Loucy (cell line): ENCODE data around the gene CACNA2D3.

Experiments
- H2AFZ ChIP-seq: fragments of 200-600 bp; sonication (generic); 2 replicates; pipeline ENCODE4 v1.6.0; 2016; ENCODE audit warnings: antibody characterized with exemption, mild to moderate bottlenecking, low read length, moderate library complexity
- H3F3A ChIP-seq: fragments of 200-600 bp; 2 replicates; pipeline ENCODE4 v1.6.0; 2016; ENCODE audit warnings: antibody characterized with exemption, low read depth, mild to moderate bottlenecking
- H3K27me3 ChIP-seq: fragments of 200-600 bp; sonication (generic); 2 replicates; pipeline ENCODE4 v1.6.1; 2014; ENCODE audit warnings: low read length, mild to moderate bottlenecking; ENCODE audit not compliant: insufficient read depth, poor library complexity, severe bottlenecking
- H3K36me3 ChIP-seq: fragments of 200-600 bp; sonication (generic); 2 replicates; pipeline ENCODE4 v1.6.1; 2016; ENCODE audit warnings: low read length; ENCODE audit not compliant: insufficient read depth
- H3K4me1 ChIP-seq: fragments of 200-600 bp; sonication (generic); 2 replicates; pipeline ENCODE4 v1.5.1; 2014; ENCODE audit warnings: low read length, mild to moderate bottlenecking; ENCODE audit not compliant: insufficient read depth, poor library complexity, severe bottlenecking
- H3K4me2 ChIP-seq: fragments of 200-600 bp; sonication (generic); 2 replicates; pipeline ENCODE4 v1.6.0; 2014; ENCODE audit warnings: antibody characterized with exemption, low read length, low read depth, mild to moderate bottlenecking; ENCODE audit not compliant: poor library complexity, severe bottlenecking
- H3K4me3 ChIP-seq: fragments of 200-600 bp; sonication (generic); 2 replicates; pipeline ENCODE4 v1.5.1; 2014; ENCODE audit warnings: low read length, mild to moderate bottlenecking, mixed read lengths; ENCODE audit not compliant: poor library complexity, severe bottlenecking
- H3K79me2 ChIP-seq: fragments of 200-600 bp; sonication (generic); 2 replicates; pipeline ENCODE4 v1.6.1; 2014; ENCODE audit warnings: low read length; ENCODE audit not compliant: insufficient read depth
- H3K9ac ChIP-seq: fragments of 200-600 bp; sonication (generic); 2 replicates; pipeline ENCODE4 v1.6.0; 2014; ENCODE audit warnings: mild to moderate bottlenecking, low read depth, low read length, moderate library complexity; ENCODE audit not compliant: poor library complexity, severe bottlenecking
- H3K9me2 ChIP-seq: fragments of 200-600 bp; sonication (generic); replicated peaks from 2 replicates; pipeline ENCODE4 v1.6.1; 2016; ENCODE audit warnings: low read depth, low read length, mixed read lengths
- H3K9me3 ChIP-seq: fragments of 200-600 bp; sonication (generic); 2 replicates; pipeline ENCODE4 v1.6.1; 2014; ENCODE audit warnings: mild to moderate bottlenecking, antibody characterized with exemption, low read length, low read depth; ENCODE audit not compliant: insufficient read depth
- H4K20me1 ChIP-seq: fragments of 200-600 bp; sonication (generic); 2 replicates; pipeline ENCODE4 v1.6.0; 2014; ENCODE audit warnings: antibody characterized with exemption, low read length, mild to moderate bottlenecking; ENCODE audit not compliant: insufficient read depth, poor library complexity, severe bottlenecking
- EZH2phosphoT487 ChIP-seq: fragments of 200-600 bp; IDR thresholded peaks from 2 replicates; pipeline ENCODE4 v1.6.1; 2018; ENCODE audit warnings: antibody characterized with exemption, mild to moderate bottlenecking, moderate library complexity, borderline replicate concordance
- TF ChIP-seq, protein P1 (sequence below): fragments of 200-600 bp; sonication (generic); conservative IDR thresholded peaks from 2 replicates; pipeline ENCODE4 v1.5.1; 2014; ENCODE audit warnings: mild to moderate bottlenecking, antibody characterized with exemption, low read length

CACNA2D3 gene

DNA sequence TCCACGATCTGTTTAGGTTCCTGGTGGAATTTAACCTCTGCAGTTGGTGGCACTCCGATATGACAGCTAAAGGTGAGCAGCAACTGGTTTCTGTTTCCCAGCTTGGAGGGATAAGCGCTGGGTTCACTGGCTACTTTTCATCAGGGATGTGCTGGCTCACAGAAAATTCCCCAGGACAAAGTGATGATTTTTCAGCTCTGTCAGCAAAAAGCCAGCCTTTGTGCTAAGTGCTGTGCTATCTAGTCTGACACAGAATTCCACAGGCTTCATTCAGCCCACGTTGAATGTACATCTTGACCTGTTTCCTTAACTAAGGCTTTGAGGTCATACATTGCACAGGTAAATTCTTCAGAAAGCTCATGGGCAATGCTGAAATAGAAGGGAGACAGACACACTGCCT is 887.0 kb downstream of the CACNA2D3 start:
- TF ChIP-seq, protein P1, sequence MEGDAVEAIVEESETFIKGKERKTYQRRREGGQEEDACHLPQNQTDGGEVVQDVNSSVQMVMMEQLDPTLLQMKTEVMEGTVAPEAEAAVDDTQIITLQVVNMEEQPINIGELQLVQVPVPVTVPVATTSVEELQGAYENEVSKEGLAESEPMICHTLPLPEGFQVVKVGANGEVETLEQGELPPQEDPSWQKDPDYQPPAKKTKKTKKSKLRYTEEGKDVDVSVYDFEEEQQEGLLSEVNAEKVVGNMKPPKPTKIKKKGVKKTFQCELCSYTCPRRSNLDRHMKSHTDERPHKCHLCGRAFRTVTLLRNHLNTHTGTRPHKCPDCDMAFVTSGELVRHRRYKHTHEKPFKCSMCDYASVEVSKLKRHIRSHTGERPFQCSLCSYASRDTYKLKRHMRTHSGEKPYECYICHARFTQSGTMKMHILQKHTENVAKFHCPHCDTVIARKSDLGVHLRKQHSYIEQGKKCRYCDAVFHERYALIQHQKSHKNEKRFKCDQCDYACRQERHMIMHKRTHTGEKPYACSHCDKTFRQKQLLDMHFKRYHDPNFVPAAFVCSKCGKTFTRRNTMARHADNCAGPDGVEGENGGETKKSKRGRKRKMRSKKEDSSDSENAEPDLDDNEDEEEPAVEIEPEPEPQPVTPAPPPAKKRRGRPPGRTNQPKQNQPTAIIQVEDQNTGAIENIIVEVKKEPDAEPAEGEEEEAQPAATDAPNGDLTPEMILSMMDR = no peak
- TF ChIP-seq EZH2phosphoT487 = no peak
- no peaks in the 10 kb centered on the region for H3K9me2 ChIP-seq
- no peaks in the 10 kb centered on the region for H3K9me3 ChIP-seq
- H4K20me1 ChIP-seq = no peaks in the 10 kb centered on the region
- no peak overlapping the region for H3K9ac ChIP-seq
- no peak overlapping the region for H3K4me2 ChIP-seq
- no peaks in the 10 kb centered on the region for H3F3A ChIP-seq
- H3K27me3 ChIP-seq = no peaks in the 10 kb centered on the region
- no peaks in the 10 kb centered on the region for H3K36me3 ChIP-seq
- no peak overlapping the region for H3K4me3 ChIP-seq
- peaks cover 10% of the 10 kb centered on the region for H3K4me1 ChIP-seq
- no peaks in the 10 kb centered on the region for H3K79me2 ChIP-seq
- no peak overlapping the region for H2AFZ ChIP-seq

DNA sequence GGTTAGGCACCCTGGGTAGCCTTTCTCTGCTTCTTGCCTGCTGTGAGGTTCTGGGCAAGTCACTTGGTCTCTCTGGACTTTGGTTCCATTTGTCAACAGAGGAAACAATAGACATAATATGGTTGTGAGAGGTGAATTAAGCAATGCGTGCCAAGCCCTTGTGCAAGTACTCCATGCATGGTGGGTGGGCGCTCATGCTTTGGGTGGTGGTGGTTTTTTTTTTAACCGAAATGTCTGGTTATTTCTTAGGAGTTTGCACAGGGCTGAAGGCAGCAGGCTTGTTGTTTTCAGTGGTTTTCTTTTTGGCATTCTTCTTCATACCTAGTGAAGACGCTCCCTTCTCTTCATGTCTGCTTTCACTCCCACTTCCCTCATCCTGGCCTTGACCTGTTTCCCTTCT is 889.7 kb downstream of the CACNA2D3 start:
- no peak for TF ChIP-seq EZH2phosphoT487
- TF ChIP-seq, protein P1 = no peak
- Histone ChIP-seq H2AFZ (no peak overlapping the region), H3K79me2 (no peaks in the 10 kb centered on the region), H3F3A (no peaks in the 10 kb centered on the region), H3K4me1 (no peaks in the 10 kb centered on the region), H3K27me3 (no peaks in the 10 kb centered on the region), H3K4me2 (no peak overlapping the region), H3K9me3 (no peaks in the 10 kb centered on the region), H3K4me3 (no peak overlapping the region), H3K36me3 (no peaks in the 10 kb centered on the region), H3K9ac (no peak overlapping the region), H4K20me1 (no peaks in the 10 kb centered on the region), H3K9me2 (no peaks in the 10 kb centered on the region)

- no peaks in the 10 kb centered on the region for H3K27me3 ChIP-seq
- no peaks in the 10 kb centered on the region for H4K20me1 ChIP-seq
- no peak overlapping the region for H3K4me3 ChIP-seq
- no peak overlapping the region for H3K4me2 ChIP-seq
- no peaks in the 10 kb centered on the region for H3K36me3 ChIP-seq
- H3K4me1 ChIP-seq = no peaks in the 10 kb centered on the region
- no peak for TF ChIP-seq EZH2phosphoT487
- TF ChIP-seq, protein P1 = 0 out of 2 replicates have a peak, but pooled peaks have one; percentile 8
- H3K79me2 ChIP-seq = no peaks in the 10 kb centered on the region
- no peak overlapping the region for H3K9ac ChIP-seq
- no peaks in the 10 kb centered on the region for H3F3A ChIP-seq
- H3K9me2 ChIP-seq = no peaks in the 10 kb centered on the region
- no peak overlapping the region for H2AFZ ChIP-seq
- H3K9me3 ChIP-seq = no peaks in the 10 kb centered on the region
Measured at GRCh38 chr3:55013145-55013925, 891.0 kb downstream of the CACNA2D3 start.
